OCI-LY1 (cell line): Measurements from ENCODE around the gene SENP2.

Experiments used
- CTCF ChIP-seq: fragments of 200-600 bp; sonication (generic), shearing (Covaris generic); IDR thresholded peaks from 2 replicates; pipeline ENCODE4 v1.5.1; 2017; ENCODE audit warnings: mild to moderate bottlenecking, antibody characterized with exemption, low read length, moderate library complexity, mixed read lengths
- EZH2 ChIP-seq: fragments of 200-600 bp; sonication (generic), shearing (Covaris generic); IDR thresholded peaks from 2 replicates; pipeline ENCODE4 v1.8.0; 2017; ENCODE audit warnings: borderline replicate concordance, mixed run types, mild to moderate bottlenecking, antibody characterized with exemption, low read length, moderate library complexity, mixed read lengths

- TF ChIP-seq EZH2 (no peak), CTCF (no peak)
These were observed 44.1 kb downstream of the SENP2 start for GRCh38 chr3:185630182-185630622.
